GM15510 (cell line): Measurements from ENCODE around the gene MELK.

Source experiments
- POLR2A ChIP-seq: IDR thresholded peaks from 3 replicates; pipeline ENCODE4 v1.6.1; 2011; ENCODE audit warnings: borderline replicate concordance; ENCODE audit not compliant: insufficient read length; ENCODE audit errors: extremely low read depth

Gene MELK

DNA sequence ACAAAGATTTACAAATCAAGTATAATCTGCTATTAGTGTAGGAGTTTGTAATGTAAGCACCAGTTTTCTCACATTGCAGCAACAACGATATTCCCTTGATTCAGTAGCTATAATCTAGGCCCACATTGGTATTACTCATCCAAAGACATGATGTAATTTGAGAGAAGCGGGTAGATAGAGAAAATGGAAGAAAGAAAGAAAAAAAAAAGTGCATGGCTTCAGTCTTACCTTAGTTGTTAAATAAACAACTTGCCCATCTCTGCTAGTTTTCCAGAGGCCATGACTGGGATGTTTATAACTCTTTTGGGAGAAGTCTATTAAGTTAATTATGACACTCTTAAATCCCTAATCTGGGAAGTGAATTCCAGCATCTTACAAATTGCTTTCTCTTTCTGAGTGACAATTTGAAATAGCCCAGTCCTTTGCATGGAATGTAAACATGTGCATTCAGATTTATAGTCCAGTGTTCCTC is 2.8 kb downstream of the MELK start:
- no peak for TF ChIP-seq POLR2A

DNA sequence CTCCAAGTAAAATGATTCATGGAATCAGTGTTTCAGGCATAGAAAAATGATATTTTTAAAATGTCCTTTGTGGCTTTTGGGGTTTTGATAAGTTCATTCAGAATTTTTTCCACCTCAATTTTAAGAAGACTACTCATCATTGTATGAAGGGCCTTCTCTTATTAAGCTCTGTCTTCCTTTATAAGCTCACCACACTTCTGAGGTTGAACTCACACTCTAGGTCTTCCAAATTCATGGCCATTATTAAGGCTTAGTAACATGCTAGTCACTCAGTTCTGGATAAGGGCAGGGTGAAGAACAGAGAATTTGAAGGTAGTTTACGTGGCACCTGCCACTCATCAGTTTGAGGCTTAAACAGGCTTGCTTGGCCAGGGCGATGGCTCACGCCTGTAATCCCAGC is 4.2 kb downstream of the MELK start:
- TF ChIP-seq POLR2A, result no peak

DNA sequence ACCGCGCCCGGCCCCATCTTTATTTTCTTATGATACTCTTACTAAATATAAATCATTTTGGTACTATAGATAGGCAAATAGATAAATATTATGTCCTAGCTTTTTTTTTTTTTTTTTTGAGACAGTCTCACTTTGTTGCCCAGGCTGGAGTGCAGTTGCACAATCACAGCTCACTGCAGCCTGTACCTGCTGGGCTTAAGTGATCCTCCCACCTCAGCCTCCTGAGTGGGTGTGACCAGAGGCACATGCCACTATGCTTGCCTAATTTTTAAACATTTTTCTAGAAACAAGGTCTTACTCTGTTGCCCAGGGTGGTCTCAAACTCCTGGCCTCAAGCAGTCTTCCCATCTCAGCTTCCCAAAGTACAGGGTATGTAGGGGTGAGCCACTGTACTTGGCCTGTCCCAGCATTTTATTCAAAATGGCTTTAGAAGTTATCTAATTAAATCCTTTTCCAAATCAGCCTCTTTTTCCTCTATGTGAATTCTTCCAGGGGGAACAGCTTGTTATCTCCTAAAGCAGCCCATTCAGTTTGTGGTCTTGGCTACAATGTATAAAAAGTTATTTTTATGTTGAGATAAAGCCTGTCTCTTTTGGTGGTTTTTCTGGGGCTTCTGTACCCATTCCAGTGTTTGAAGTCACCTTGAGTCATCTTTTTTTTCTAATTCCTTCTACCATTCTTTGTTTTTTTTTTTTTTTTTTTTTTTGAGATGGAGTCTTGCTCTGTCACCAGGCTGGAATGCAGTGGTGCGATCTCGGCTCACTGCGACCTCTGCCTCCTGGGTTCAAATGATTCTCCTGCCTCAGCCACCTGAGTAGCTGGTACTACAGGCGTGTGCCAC is 12.1 kb downstream of the MELK start:
- TF ChIP-seq POLR2A, result no peak

GRCh38 chr9:36590231-36590630 is 17.5 kb downstream of the MELK start:
- TF ChIP-seq POLR2A, result no peak

DNA sequence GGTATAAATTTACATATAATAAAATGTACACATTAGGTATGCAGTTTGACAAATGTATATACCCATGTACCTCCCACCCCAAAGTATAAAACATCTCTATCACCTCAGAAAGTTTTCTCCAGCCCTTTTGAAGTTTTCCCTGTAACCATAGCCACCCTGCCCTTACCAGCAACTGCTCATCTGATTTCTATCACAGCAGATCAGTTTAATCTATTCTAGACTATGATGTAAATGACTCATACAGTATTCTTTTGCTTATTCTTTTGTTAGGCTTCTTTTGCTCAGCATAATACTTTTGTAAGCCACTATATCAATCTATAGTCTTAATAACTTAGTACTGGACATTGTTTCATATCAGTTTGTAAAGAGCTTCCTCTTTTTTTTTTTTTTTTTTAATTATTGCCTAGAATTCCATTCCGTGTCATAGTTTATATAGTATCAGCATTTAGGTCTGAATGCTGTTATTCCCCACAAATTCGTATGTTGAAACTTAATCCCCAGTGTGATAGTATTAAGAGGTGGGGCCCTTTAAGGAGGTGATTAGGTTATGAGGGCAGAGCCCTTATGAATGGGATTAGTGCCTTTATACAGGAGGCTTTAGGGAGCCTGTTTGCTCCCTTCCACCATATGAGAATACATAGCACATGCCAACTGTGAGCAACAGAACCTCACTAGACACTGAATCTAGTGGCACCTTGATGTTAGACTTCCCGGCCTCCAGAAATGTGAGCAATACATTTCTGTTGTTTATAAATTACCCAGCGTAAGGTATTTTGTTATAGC is 20.3 kb downstream of the MELK start:
- no peak for TF ChIP-seq POLR2A

- no peak for TF ChIP-seq POLR2A
Observed at GRCh38 chr9:36594213-36594612, 21.5 kb downstream of the MELK start.

DNA sequence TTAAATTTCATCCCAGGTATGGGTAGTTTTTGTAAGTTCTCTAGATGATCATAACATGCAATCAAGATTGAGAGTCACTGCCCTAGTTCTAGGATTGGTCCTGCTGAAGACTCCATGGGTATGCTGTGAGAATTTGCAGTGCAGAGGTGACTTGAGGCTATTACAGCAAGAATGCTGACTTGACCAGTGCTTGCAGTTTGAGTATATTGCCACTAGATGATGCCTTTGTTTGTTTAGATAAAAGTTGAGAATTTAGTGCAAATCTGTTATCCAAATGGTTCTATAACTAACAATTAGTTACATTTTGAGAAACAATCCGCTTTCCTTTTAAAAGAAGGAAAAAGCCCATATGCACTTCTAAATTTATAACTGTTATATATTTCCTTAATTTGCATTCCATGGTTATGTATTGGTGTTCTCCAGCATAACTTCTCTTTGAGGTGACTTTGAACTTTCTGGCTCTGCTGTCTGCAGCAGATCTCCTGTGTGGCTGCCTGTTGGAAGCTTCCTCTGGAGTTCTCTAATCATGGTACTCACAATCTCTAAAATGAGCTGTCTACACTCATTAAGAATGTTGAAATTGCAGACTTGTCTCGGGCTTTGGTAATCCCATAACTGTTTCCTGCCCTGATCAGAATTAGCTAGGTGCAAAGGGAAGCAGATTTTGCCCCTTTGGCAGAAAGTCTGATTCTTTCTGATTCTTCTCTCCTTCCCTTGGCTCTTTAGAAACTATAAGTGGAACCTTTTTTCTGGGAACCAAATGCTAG is 24.9 kb downstream of the MELK start:
- TF ChIP-seq POLR2A, result no peak

DNA sequence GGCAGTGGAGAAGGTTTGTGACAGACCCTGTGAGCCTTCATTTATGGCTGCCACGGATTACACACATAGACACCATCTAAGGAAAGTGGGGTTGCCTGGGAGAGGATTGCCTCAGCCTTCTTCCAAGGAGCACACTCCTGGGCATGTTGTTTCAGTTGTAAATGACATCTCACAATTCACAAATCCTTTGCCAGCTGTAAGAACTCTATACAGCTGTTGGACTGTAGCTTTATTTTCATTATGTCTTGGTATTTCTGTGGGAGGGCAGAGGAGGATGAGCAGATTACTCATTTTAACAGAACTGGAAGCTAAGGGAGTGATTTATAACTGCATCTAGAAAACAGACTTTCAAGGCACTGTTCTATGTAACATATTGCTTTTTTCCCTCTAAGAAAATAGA is 25.6 kb downstream of the MELK start:
- no peak for TF ChIP-seq POLR2A

- TF ChIP-seq POLR2A, result no peak
Observed at GRCh38 chr9:36603006-36603405, 30.3 kb downstream of the MELK start.

- no peak for TF ChIP-seq POLR2A
Observed at GRCh38 chr9:36609306-36609705, 36.6 kb downstream of the MELK start.

DNA sequence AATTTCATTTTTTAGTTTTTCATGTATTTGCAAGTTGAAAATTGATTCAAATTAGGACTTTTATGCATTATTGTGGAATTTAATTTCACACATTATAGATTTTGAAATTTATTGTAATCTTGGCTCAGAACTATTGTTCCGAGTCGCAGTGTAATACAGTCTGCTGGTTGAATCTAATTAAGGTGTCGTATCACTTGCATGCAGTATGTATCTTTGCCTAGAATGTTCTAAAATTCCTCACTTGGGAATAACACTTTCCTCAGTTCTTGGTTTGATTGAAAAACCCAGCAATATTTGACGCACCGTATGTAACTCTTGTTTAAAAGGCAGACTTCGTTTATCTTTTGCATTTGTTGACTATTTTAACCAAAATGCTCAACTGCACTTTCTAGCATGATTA is 49.4 kb downstream of the MELK start:
- no peak for TF ChIP-seq POLR2A

GRCh38 chr9:36623280-36623679 is 50.6 kb downstream of the MELK start:
- no peak for TF ChIP-seq POLR2A

GRCh38 chr9:36625006-36625615 is 52.4 kb downstream of the MELK start:
- TF ChIP-seq POLR2A, result no peak

DNA sequence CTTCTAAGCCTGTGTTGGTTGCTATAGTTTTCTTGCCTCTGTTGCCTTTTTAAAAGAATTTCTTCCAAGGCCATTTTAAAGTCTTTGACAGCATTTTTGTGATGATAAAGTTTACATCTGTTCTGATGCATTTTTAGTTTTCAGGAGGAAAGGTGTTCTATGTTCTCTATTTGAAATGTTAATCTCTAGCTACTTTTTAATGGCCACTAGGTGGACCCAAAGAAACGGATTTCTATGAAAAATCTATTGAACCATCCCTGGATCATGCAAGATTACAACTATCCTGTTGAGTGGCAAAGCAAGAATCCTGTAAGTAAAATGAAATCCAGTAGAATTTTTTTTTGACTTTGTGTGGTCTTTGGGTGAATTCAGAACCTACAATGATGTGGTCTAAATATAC is 60.2 kb downstream of the MELK start:
- TF ChIP-seq POLR2A, result no peak
